ENCODE results near the gene P2RY2.

P2RY2 gene

GRCh38 chr11:73218106-73218829, at the start of gene P2RY2:
P2RY2 (plus strand) TSS chr11:73218281; CDS start chr11:73234160, 15,879 bp downstream.
- DNase-seq = peak; percentile 29

GRCh38 chr11:73168925-73169579, 49.0 kb upstream of the P2RY2 start:
- DNase-seq = no peak

GRCh38 chr11:73170140-73170539, 47.9 kb upstream of the P2RY2 start:
- DNase-seq = no peak

GRCh38 chr11:73171436-73172161, 46.5 kb upstream of the P2RY2 start:
- no peak for DNase-seq

- no peak for DNase-seq
These were observed 45.0 kb upstream of the P2RY2 start for GRCh38 chr11:73172992-73173656.

DNA sequence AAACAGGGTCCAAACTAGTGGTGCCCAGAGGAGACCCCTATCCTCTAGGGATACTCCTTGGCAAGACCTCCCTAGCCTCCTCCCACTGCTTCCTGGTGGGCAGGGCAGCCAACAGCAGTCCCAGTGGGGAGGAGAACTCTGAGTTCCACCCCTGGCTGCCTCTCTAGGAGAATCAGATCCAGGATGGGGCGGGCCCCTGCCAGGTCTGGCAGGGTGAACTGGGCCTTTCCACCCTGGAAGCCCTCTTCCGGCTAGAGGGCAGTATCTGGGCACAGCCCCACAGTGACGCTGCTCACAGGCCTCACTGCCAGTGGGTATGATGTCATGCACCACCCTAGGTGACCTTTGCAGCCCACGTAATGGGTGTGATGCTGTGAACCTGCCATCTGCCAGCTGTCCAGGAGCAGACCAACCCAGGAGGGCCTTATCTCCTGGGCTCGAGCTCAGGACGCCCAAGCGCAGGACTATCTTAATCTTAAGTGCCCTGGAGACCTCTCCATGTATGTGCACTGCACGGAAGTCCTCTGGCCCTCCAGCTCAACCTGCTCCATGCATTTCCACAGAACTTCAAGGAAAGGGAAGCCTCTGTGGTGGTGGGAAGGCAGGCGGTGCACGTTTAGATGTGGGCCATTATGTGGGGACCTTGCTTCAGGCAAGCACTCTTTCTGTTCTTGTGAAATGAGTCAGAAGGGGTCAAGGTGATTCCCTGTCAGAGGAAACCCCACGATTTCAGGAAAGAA, 44.2 kb upstream of the P2RY2 start:
- DNase-seq = no peak

- no peak for DNase-seq
These were observed 43.6 kb upstream of the P2RY2 start for GRCh38 chr11:73174495-73174791.

DNA sequence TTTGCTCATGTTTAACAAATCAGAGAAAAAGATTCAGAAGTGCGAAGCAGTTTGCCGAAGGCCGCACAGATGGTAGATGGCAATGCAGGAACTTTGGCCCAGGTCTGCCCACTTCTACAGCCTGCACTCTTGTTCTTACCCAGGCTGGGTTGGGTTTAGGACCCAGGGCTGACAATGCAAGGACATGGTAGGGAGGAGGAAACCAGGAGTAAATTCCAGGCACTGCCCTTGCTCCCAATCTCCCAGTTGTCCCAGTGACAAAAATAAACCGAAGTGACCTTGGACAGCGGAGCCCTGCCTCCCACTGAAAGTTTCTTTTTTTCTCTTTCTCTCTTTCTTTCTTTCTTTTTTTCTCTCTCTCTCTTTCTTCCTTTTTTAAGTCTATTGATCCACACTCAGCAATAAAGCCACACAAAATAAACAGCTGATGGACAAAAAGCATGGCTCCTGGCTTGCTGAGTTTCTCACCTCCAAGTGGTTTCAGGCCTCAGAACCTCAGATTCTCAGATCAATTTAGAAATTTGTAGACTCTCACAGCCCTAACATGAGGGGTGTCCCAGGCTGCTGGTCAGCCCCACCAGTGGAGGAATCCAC, 42.4 kb upstream of the P2RY2 start:
- no peak for DNase-seq

GRCh38 chr11:73176145-73176873, 41.8 kb upstream of the P2RY2 start:
- no peak for DNase-seq

DNA sequence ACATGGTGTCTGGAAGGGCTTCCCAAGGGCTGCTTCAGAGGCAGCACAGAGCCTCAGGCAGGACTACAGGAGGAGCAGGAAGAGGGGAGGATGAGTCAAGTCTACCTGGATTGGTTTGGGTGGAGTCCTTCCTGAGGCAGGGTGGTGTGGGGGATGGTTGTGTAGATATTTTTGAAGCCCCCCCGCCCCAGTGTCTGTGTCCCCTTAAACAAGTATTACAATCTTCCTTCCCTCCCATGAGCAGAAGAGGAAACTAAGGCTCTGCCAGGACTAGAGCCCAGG, 41.3 kb upstream of the P2RY2 start:
- DNase-seq = no peak

- no peak for DNase-seq
These were observed 40.7 kb upstream of the P2RY2 start for GRCh38 chr11:73177380-73177777.

DNA sequence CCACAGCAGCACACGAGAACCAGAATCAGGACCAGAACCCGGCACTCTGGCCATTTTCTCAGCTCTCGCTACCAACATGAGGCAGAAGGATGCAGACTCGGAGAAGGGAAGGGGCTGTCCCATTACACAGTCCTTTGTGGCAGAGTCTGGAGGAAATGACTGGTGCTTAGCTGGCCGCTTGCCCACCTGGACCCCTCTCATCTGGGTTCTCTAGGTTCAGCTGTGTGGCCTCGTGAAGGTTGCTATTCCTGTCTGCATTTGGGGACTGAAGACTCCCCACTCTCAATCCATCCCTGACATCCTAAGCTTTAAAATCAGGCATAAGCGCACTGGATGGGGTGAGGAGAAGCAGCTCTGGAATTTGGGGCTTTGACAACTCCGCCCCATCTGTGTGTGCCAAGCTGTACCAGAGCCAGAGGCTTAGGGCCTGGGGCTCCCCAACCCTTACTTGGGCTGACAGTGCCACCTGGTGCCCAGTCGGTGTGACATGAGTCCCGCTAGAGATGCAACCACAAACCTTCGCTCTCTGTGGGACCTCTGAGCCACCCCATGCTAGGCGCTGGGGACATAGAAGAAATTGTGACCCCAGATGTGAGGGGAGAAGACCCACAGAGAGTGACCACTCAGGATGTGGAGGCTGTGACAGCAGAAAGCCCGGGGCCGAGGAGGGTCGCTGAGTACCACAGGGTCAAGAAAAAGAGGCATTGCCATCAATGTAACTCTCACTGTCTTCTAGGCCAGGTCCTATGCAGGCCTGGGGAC, 40.1 kb upstream of the P2RY2 start:
- DNase-seq = peak; percentile 81

GRCh38 chr11:73178681-73179080, 39.4 kb upstream of the P2RY2 start:
- no peak for DNase-seq

DNA sequence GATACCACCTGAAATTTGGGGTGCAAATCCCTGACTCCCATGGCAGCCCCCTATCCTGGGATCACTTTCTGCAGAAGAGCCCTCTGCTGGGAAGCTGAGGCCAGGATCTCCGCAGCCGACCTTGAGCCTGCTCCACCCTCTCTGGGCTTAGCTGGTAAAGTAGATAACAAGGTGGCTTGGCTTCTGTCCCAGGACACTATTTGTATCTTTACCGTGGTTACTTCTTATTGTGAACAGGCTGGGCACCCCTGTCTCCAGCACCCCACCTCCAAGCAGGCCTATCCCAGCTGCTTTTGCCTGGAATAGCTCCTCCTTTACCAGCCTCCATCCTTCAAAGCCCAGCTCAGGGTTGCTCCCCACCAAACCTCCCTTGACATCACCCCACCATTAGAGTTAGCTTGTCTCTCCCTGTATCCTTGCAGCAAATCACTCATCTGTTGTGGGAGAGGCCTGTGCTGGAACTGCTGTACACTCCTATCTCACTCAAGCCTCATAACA, 35.2 kb upstream of the P2RY2 start:
- no peak for DNase-seq

- peak; percentile 55 for DNase-seq
These were observed 33.0 kb upstream of the P2RY2 start for GRCh38 chr11:73184953-73185671.

- DNase-seq = no peak
These were observed 32.3 kb upstream of the P2RY2 start for GRCh38 chr11:73185680-73186293.

GRCh38 chr11:73186294-73186850, 31.7 kb upstream of the P2RY2 start:
- DNase-seq = no peak

DNA sequence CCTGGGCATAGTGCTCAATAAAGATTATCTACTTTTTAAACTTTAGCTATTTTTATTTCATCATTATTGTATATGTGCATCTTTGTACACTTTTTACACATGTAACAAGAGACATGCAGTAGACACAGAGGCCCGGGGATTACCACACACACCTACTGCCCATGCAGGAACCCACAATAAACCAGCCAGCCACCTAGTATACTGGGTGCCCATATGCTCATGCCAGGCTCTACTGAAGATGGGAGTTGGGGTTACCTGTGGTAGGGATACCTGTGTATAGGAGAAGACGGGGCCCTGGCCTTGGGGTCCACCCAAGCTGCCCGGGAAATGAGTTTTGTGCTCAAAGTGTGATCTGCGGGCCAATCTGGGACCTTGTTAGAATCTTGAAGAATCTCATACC, 31.2 kb upstream of the P2RY2 start:
- DNase-seq = no peak

- DNase-seq = no peak
These were observed 30.2 kb upstream of the P2RY2 start for GRCh38 chr11:73187854-73188253.

GRCh38 chr11:73188301-73188700, 29.8 kb upstream of the P2RY2 start:
- DNase-seq = no peak
